GM18520 (cell line): Measurements from ENCODE around the gene CEP41.

Source experiments
- ATAC-seq: cut with Tn5 transposase; IDR thresholded peaks from one replicate; pipeline ENCODE4 v1.9.1; 2021; ENCODE audit not compliant: unreplicated experiment

CEP41 gene

GRCh38 chr7:130372402-130373165, 68.2 kb downstream of the CEP41 start:
- ATAC-seq, result no peak

GRCh38 chr7:130371046-130371445, 69.8 kb downstream of the CEP41 start:
- ATAC-seq, result no peak

- ATAC-seq, result no peak
These were observed 70.8 kb downstream of the CEP41 start for GRCh38 chr7:130369831-130370550.

GRCh38 chr7:130369110-130369711, 71.6 kb downstream of the CEP41 start:
- no peak for ATAC-seq

GRCh38 chr7:130367836-130368746, 72.7 kb downstream of the CEP41 start:
- ATAC-seq, result no peak

GRCh38 chr7:130367088-130367755, 73.6 kb downstream of the CEP41 start:
- ATAC-seq, result no peak

GRCh38 chr7:130366564-130366963, 74.3 kb downstream of the CEP41 start:
- no peak for ATAC-seq

GRCh38 chr7:130365511-130366441, 75.0 kb downstream of the CEP41 start:
- ATAC-seq, result no peak

GRCh38 chr7:130365088-130365487, 75.7 kb downstream of the CEP41 start:
- no peak for ATAC-seq

GRCh38 chr7:130364451-130364850, 76.4 kb downstream of the CEP41 start:
- ATAC-seq, result no peak

GRCh38 chr7:130363026-130363847, 77.6 kb downstream of the CEP41 start:
- peak; percentile 72 for ATAC-seq

- no peak for ATAC-seq
These were observed 78.5 kb downstream of the CEP41 start for GRCh38 chr7:130362251-130362816.

- no peak for ATAC-seq
These were observed 79.1 kb downstream of the CEP41 start for GRCh38 chr7:130361681-130362080.

GRCh38 chr7:130360518-130360917, 80.3 kb downstream of the CEP41 start:
- ATAC-seq, result no peak

- no peak for ATAC-seq
These were observed 81.4 kb downstream of the CEP41 start for GRCh38 chr7:130359276-130359857.

- no peak for ATAC-seq
These were observed 82.3 kb downstream of the CEP41 start for GRCh38 chr7:130358471-130358870.

- ATAC-seq, result no peak
These were observed 83.8 kb downstream of the CEP41 start for GRCh38 chr7:130356876-130357611.
